ENCODE results near the gene LAMTOR4.
"Not testable (repeated sequence)": the region's sequence is repeated elsewhere in the genome, so short reads cannot be mapped to it uniquely, and the experiment has no call there.

Gene LAMTOR4

DNA sequence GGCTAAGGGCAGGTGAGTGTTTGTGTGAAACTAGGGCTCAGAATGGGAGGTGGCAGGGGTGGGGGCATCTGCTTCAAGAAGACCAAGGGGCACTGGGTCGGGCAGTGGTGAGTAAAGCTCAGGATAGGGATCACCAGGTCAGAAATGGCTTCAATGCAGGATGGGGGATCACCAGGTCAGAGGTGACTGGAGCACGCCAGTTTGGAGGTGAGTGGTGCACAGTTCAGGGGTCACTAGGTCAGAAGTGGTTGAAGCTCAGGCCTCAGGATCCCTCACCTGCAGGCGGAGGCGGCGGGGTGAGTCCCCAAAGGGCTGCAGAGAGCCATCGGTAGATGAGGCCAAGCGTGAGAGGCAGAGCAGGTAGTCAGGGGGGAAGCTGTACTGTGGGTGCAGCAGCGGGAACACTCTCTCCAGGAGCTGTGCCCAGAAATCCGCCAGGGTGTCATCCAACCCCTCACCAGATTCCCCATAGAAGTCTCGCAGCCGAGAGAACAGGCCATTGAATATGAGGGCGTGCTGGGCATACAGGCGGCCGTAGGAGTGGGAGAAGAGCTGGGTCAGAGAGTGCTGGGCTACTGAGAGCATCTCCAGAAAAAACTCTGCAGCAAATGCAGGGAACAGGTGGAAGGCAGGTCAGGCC is 26.7 kb downstream of the LAMTOR4 start:
- peaks cover 29% of the 10 kb centered on the region for H3K27me3 Mint-ChIP-seq (ENCODE audit: low read depth, poor library complexity)
- TF ChIP-seq, protein P1, sequence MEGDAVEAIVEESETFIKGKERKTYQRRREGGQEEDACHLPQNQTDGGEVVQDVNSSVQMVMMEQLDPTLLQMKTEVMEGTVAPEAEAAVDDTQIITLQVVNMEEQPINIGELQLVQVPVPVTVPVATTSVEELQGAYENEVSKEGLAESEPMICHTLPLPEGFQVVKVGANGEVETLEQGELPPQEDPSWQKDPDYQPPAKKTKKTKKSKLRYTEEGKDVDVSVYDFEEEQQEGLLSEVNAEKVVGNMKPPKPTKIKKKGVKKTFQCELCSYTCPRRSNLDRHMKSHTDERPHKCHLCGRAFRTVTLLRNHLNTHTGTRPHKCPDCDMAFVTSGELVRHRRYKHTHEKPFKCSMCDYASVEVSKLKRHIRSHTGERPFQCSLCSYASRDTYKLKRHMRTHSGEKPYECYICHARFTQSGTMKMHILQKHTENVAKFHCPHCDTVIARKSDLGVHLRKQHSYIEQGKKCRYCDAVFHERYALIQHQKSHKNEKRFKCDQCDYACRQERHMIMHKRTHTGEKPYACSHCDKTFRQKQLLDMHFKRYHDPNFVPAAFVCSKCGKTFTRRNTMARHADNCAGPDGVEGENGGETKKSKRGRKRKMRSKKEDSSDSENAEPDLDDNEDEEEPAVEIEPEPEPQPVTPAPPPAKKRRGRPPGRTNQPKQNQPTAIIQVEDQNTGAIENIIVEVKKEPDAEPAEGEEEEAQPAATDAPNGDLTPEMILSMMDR (IDR thresholded peaks at IDR 0.05): no peak
- peaks cover 42% of the 10 kb centered on the region for H3K4me1 Mint-ChIP-seq
- peaks cover 31% of the 10 kb centered on the region for H3K36me3 Mint-ChIP-seq (ENCODE audit: low read depth)
- H3K9me3 Mint-ChIP-seq: no peaks in the 10 kb centered on the region
- H3K27ac Mint-ChIP-seq: no peak overlapping the region
- peak overlapping the region; percentile 82 for H3K4me3 Mint-ChIP-seq
- DNase-seq: no peak

DNA sequence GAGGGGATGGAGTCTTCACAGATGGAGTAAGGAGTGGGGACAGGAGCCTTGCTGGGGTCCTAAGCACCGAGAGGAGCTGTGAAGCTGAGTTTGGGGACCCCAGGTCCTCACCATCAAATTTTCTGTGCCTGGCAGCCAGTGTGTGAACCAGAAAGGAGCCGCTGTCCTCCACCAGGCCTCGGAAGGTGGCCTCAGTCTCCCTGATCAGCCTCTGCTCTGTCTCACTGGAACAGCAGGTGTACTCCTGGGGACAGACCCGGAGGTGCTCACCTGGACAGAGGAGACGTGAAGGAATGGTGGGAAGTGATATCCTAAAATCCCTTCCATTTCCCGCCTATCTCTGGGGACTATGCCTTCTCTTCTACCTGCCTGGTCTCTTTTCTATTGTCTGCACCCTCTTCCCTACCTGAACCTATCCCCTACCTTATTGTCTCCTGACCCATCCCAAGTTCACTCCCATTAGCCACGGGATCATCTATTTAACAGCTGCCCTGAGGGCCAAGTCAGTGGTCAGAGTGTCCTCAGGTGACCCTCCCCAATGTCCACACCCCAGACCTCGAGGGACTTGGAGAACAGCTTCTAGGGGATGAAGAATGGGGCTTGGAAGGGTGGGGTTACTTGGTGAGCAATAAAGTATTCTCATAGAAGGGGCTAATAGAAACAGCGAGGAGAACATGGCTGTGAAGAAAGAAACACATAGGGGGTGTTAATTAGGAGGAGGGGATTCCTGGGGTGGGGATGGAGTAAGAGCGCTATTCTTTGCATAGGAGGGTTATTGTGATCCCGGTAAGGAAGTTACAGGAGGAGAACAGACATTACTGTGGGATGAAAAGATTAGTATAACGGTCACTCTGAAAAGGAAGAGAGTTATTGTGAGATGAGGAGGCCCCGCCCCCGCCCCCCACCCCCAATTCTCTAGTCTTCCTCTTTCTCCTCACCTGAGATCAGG is 27.7 kb downstream of the LAMTOR4 start:
- peak overlapping the region; percentile 93 for H3K4me3 Mint-ChIP-seq
- peaks cover 43% of the 10 kb centered on the region for H3K4me1 Mint-ChIP-seq
- peaks cover 31% of the 10 kb centered on the region for H3K27me3 Mint-ChIP-seq (ENCODE audit: low read depth, poor library complexity)
- peaks cover 26% of the 10 kb centered on the region for H3K36me3 Mint-ChIP-seq (ENCODE audit: low read depth)
- TF ChIP-seq, protein P1 (IDR thresholded peaks at IDR 0.05): no peak
- H3K27ac Mint-ChIP-seq: no peak overlapping the region
- no peak for DNase-seq
- H3K9me3 Mint-ChIP-seq: no peaks in the 10 kb centered on the region

- Mint-ChIP-seq H3K27me3 (ENCODE audit: low read depth, poor library complexity) (peaks cover 36% of the 10 kb centered on the region), H3K4me3 (peak within 1 kb of the TSS; percentile 93), H3K27ac (no peak within 1 kb of the TSS), H3K4me1 (peaks cover 47% of the 10 kb centered on the region), H3K36me3 (ENCODE audit: low read depth) (peaks cover 26% of the 10 kb centered on the region), H3K9me3 (no peaks in the 10 kb centered on the region)
- DNase-seq: peak; percentile 100
- TF ChIP-seq, protein P1 (IDR thresholded peaks at IDR 0.05): no peak
These were observed 28.6 kb downstream of the LAMTOR4 start, which contains the start of the genes GPC2 and STAG3 for GRCh38 chr7:100177045-100178001. Gene GPC2 (minus strand): TSS chr7:100177381. CDS start chr7:100177199, 182 bp downstream. Gene STAG3 (plus strand): TSS chr7:100177918. CDS start chr7:100180557, 2,639 bp downstream.

DNA sequence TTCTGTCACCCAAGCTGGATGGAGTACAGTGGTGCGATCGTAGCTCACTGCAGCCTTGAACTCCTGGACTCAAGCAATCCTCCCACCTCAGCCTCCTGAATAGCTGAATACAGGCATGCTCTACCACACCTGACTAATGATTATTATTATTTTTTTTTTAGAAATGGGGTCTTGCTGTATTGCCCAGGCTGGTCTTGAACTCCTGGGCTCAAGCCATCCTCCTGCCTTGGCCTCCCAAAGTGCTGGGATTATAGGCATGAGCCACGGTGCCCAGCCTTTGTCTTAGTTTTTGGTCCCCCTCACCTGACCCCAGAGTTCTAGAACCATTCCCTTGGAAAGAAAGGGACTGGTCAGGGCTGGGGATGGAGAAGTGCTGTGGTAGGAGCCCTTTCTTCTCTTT is 31.4 kb downstream of the LAMTOR4 start:
- peaks cover 39% of the 10 kb centered on the region for H3K4me1 Mint-ChIP-seq
- not testable (repeated sequence) for H3K4me3 Mint-ChIP-seq; DNase-seq; H3K36me3 Mint-ChIP-seq (ENCODE audit: low read depth); H3K27ac Mint-ChIP-seq; H3K9me3 Mint-ChIP-seq
- peaks cover 30% of the 10 kb centered on the region for H3K27me3 Mint-ChIP-seq (ENCODE audit: low read depth, poor library complexity)

DNA sequence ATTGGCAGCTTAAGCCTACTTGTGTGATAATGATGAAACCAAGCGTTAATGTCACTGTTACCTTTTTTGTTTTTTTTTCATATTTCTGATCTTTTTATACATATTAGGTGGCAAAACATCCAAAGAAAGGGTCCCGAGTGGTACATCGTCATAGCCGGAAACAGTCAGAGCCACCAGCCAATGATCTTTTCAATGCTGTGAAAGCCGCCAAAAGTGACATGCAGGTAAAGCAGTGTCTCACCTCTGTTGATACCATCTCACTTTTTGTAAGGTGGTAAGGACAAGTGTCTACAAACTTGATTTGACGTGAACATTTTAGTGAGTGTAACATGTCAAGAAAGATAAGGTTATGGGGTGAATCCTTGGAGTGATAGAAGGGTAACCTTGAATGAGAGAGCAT is 33.9 kb downstream of the LAMTOR4 start:
- H3K4me3 Mint-ChIP-seq, H3K9me3 Mint-ChIP-seq: not testable (repeated sequence)

GRCh38 chr7:100183090-100183489 is 34.4 kb downstream of the LAMTOR4 start:
- H3K36me3 Mint-ChIP-seq (ENCODE audit: low read depth); H3K9me3 Mint-ChIP-seq; H3K4me3 Mint-ChIP-seq; DNase-seq; H3K27ac Mint-ChIP-seq: not testable (repeated sequence)
- Mint-ChIP-seq H3K27me3 (ENCODE audit: low read depth, poor library complexity) (peaks cover 36% of the 10 kb centered on the region), H3K4me1 (peaks cover 27% of the 10 kb centered on the region)

More for the DNA sequence above, 33.9 kb downstream of the LAMTOR4 start:
- Mint-ChIP-seq H3K4me1 (peaks cover 27% of the 10 kb centered on the region), H3K27me3 (ENCODE audit: low read depth, poor library complexity) (peaks cover 33% of the 10 kb centered on the region)
- not testable (repeated sequence) for DNase-seq; H3K36me3 Mint-ChIP-seq (ENCODE audit: low read depth); H3K27ac Mint-ChIP-seq
